Neutrophil (primary cell): ENCODE measurements around the gene LGALS13.
"Not testable (repeated sequence)": the region's sequence is repeated elsewhere in the genome, so short reads cannot be mapped to it uniquely, and the experiment has no call there.

Experiments
- H3K27ac ChIP-seq: fragments of 200-600 bp; sonication (generic); 2 replicates; pipeline ENCODE4 v1.5.1; 2016; ENCODE audit warnings: mild to moderate bottlenecking, moderate library complexity
- H3K27me3 ChIP-seq: fragments of 200-600 bp; sonication (generic); 2 replicates; pipeline ENCODE4 v1.6.0; 2016; ENCODE audit warnings: mild to moderate bottlenecking
- H3K36me3 ChIP-seq: fragments of 200-600 bp; sonication (generic); 2 replicates; pipeline ENCODE4 v1.5.1; 2017
- H3K4me1 ChIP-seq, 2 experiments: fragments of 200-600 bp in 1 of 2; sonication (generic) in 1 of 2; 1 replicate in 1 of 2; 2 replicates in 1 of 2; pipeline versions ENCODE4 v1.5.1 to v1.6.1; 2013 to 2016; ENCODE audit warnings: low read depth in 1 of 2, low read length in 1 of 2, mild to moderate bottlenecking in 1 of 2, moderate library complexity in 1 of 2; ENCODE audit not compliant: control insufficient read depth in 1 of 2, insufficient read depth in 1 of 2
- H3K4me3 ChIP-seq, 2 experiments: fragments of 200-600 bp in 1 of 2; sonication (generic) in 1 of 2; 1 replicate in 1 of 2; 2 replicates in 1 of 2; pipeline ENCODE4 v1.5.1; 2013 to 2016; ENCODE audit warnings: low read depth in 1 of 2, low read length in 1 of 2, mild to moderate bottlenecking in 1 of 2, moderate library complexity in 1 of 2
- H3K9me3 ChIP-seq: fragments of 200-600 bp; sonication (generic); 2 replicates; pipeline ENCODE4 v1.5.1; 2016
- CTCF ChIP-seq: fragments of 200-600 bp; sonication (generic); IDR thresholded peaks from 2 replicates; pipeline ENCODE4 v1.5.1; 2016; ENCODE audit warnings: antibody characterized with exemption

LGALS13 gene

GRCh38 chr19:39613597-39613996, 11.3 kb downstream of the LGALS13 start:
- H3K4me3 ChIP-seq: no peak overlapping the region
- no peak for TF ChIP-seq CTCF
- H3K36me3 ChIP-seq: no peaks in the 10 kb centered on the region
- no peaks in the 10 kb centered on the region for H3K9me3 ChIP-seq
- H3K4me1 ChIP-seq: no peaks in the 10 kb centered on the region
- H3K27ac ChIP-seq: no peak overlapping the region
- peaks cover 14% of the 10 kb centered on the region for H3K27me3 ChIP-seq

- no peaks in the 10 kb centered on the region for H3K4me1 ChIP-seq
- no peak for TF ChIP-seq CTCF
- H3K27me3 ChIP-seq: peaks cover 26% of the 10 kb centered on the region
- H3K36me3 ChIP-seq: no peaks in the 10 kb centered on the region
- no peak overlapping the region for H3K27ac ChIP-seq
- no peak overlapping the region for H3K4me3 ChIP-seq
- no peaks in the 10 kb centered on the region for H3K9me3 ChIP-seq
These were observed 15.4 kb downstream of the LGALS13 start for GRCh38 chr19:39617745-39618144.

- no peaks in the 10 kb centered on the region for H3K36me3 ChIP-seq
- no peak overlapping the region for H3K27ac ChIP-seq
- peaks cover 48% of the 10 kb centered on the region for H3K27me3 ChIP-seq
- no peak for TF ChIP-seq CTCF
- H3K9me3 ChIP-seq: no peaks in the 10 kb centered on the region
- H3K4me1 ChIP-seq: no peaks in the 10 kb centered on the region
- H3K4me3 ChIP-seq: no peak overlapping the region
These were observed 21.6 kb downstream of the LGALS13 start for GRCh38 chr19:39623946-39624345.

- not testable (repeated sequence) for H3K4me3 ChIP-seq, H3K27ac ChIP-seq, H3K9me3 ChIP-seq, H3K4me1 ChIP-seq, H3K36me3 ChIP-seq
- H3K27me3 ChIP-seq: peaks cover 43% of the 10 kb centered on the region
These were observed 25.3 kb downstream of the LGALS13 start for GRCh38 chr19:39627631-39628030.

GRCh38 chr19:39631178-39631577, 28.9 kb downstream of the LGALS13 start:
- H3K4me1 ChIP-seq: no peaks in the 10 kb centered on the region
- no peaks in the 10 kb centered on the region for H3K9me3 ChIP-seq
- H3K36me3 ChIP-seq: no peaks in the 10 kb centered on the region
- H3K27me3 ChIP-seq: peaks cover 16% of the 10 kb centered on the region
- H3K27ac ChIP-seq: no peak overlapping the region
- H3K4me3 ChIP-seq: no peak overlapping the region
- TF ChIP-seq CTCF: no peak

- no peaks in the 10 kb centered on the region for H3K9me3 ChIP-seq
- H3K4me3 ChIP-seq: no peak overlapping the region
- H3K27ac ChIP-seq: no peak overlapping the region
- peaks cover 14% of the 10 kb centered on the region for H3K27me3 ChIP-seq
- no peaks in the 10 kb centered on the region for H3K36me3 ChIP-seq
- TF ChIP-seq CTCF: no peak
- no peaks in the 10 kb centered on the region for H3K4me1 ChIP-seq
These were observed 29.3 kb downstream of the LGALS13 start for GRCh38 chr19:39631626-39632025.
